Liver (tissue), 9 donors: ENCODE results near the gene SCN2B. TPM values are rescaled to one million over a fixed set of nuclear protein-coding genes. Genes with fewer than 3 reads are reported as not detected.

Experiments
- DNase-seq: peaks from one replicate; pipeline ENCODE4 v3.0.0-alpha.2; 2017; ENCODE audit warnings: low spot score
- H3K27ac ChIP-seq, 2 donors: one replicate each; pipeline ENCODE4 v1.7.0; 2013; ENCODE audit warnings: inconsistent platforms in 2 of 2, low read length in 2 of 2, control low read depth in 1 of 2, low read depth in 1 of 2, mild to moderate bottlenecking in 1 of 2
- H3K27me3 ChIP-seq, 4 donors: one replicate each; pipeline versions ENCODE4 v1.6.1 to v1.7.0; 2013; ENCODE audit warnings: low read length in 3 of 4, inconsistent platforms in 1 of 4, mild to moderate bottlenecking in 1 of 4, moderate library complexity in 1 of 4; ENCODE audit not compliant: control insufficient read depth in 4 of 4, insufficient read depth in 4 of 4
- H3K36me3 ChIP-seq, 4 donors: one replicate each; pipeline versions ENCODE4 v1.6.1 to v1.7.0; 2013; ENCODE audit warnings: low read length in 3 of 4, mild to moderate bottlenecking in 3 of 4, low read depth in 1 of 4, moderate library complexity in 1 of 4; ENCODE audit not compliant: control insufficient read depth in 4 of 4, insufficient read depth in 3 of 4
- H3K4me1 ChIP-seq, 4 donors: one replicate each; pipeline versions ENCODE4 v1.6.1 to v1.7.0; 2013; ENCODE audit warnings: low read length in 3 of 4, mild to moderate bottlenecking in 3 of 4, moderate library complexity in 1 of 4; ENCODE audit not compliant: control insufficient read depth in 4 of 4, insufficient read depth in 4 of 4
- H3K4me3 ChIP-seq, 3 donors: one replicate each; pipeline versions ENCODE4 v1.6.1 to v1.7.0; 2013; ENCODE audit warnings: low read length in 3 of 3, control low read depth in 1 of 3, low read depth in 1 of 3, mild to moderate bottlenecking in 1 of 3
- H3K9ac ChIP-seq, 2 donors: one replicate each; pipeline ENCODE4 v1.7.0; 2013; ENCODE audit warnings: low read length in 2 of 2, mild to moderate bottlenecking in 2 of 2, moderate library complexity in 2 of 2, control low read depth in 1 of 2, low read depth in 1 of 2
- H3K9me3 ChIP-seq, 4 donors: one replicate each; pipeline versions ENCODE4 v1.6.1 to v1.7.0; 2013; ENCODE audit warnings: low read length in 3 of 4; ENCODE audit not compliant: control insufficient read depth in 4 of 4
- ATF3 ChIP-seq: IDR thresholded peaks from 2 replicates; pipeline ENCODE4 v1.6.1; 2016; ENCODE audit warnings: antibody characterized with exemption
- CTCF ChIP-seq: fragments of 150-350 bp; IDR thresholded peaks from 2 replicates; pipeline ENCODE4 v1.5.1; 2017; ENCODE audit warnings: improper control_type of control experiment, low read depth, low read length; ENCODE audit not compliant: missing input control
- EGR1 ChIP-seq, 2 donors: IDR thresholded peaks; 2 replicates each; pipeline ENCODE4 v1.6.1; 2016 to 2018; ENCODE audit warnings: antibody characterized with exemption in 2 of 2, low read depth in 2 of 2
- FOXA1 ChIP-seq: IDR thresholded peaks from 2 replicates; pipeline ENCODE4 v1.6.1; 2016; ENCODE audit warnings: antibody characterized with exemption
- FOXA2 ChIP-seq: IDR thresholded peaks from 2 replicates; pipeline ENCODE4 v1.6.1; 2016; ENCODE audit warnings: antibody characterized with exemption
- GABPA ChIP-seq, 2 donors: IDR thresholded peaks in 1 of 2; conservative IDR thresholded peaks in 1 of 2; 2 replicates each; pipeline ENCODE4 v1.6.1; 2016; ENCODE audit warnings: antibody characterized with exemption in 2 of 2, mild to moderate bottlenecking in 1 of 2, moderate library complexity in 1 of 2
- HNF4A ChIP-seq, 2 donors: conservative IDR thresholded peaks; 2 replicates each; pipeline ENCODE4 v1.6.1; 2016; ENCODE audit warnings: antibody characterized with exemption in 2 of 2, mild to moderate bottlenecking in 2 of 2
- JUND ChIP-seq, 2 donors: IDR thresholded peaks; 2 replicates each; pipeline ENCODE4 v1.6.1; 2016; ENCODE audit warnings: antibody characterized with exemption in 2 of 2
- MAX ChIP-seq: IDR thresholded peaks from 2 replicates; pipeline ENCODE4 v1.6.1; 2016; ENCODE audit warnings: antibody characterized with exemption
- RAD21 ChIP-seq, 2 donors: IDR thresholded peaks; 2 replicates each; pipeline ENCODE4 v1.6.1; 2016; ENCODE audit warnings: antibody characterized with exemption in 2 of 2, mild to moderate bottlenecking in 2 of 2
- REST ChIP-seq: IDR thresholded peaks from 2 replicates; pipeline ENCODE4 v1.6.1; 2016; ENCODE audit warnings: antibody characterized with exemption, mild to moderate bottlenecking
- RXRA ChIP-seq, 2 donors: IDR thresholded peaks; 2 replicates each; pipeline ENCODE4 v1.6.1; 2017 to 2018; ENCODE audit warnings: antibody characterized with exemption in 2 of 2, mild to moderate bottlenecking in 1 of 2
- SP1 ChIP-seq: IDR thresholded peaks from 2 replicates; pipeline ENCODE4 v1.6.1; 2018; ENCODE audit warnings: antibody characterized with exemption, mild to moderate bottlenecking
- TAF1 ChIP-seq: conservative IDR thresholded peaks from 2 replicates; pipeline ENCODE4 v1.6.1; 2016; ENCODE audit warnings: antibody characterized with exemption, mild to moderate bottlenecking
- YY1 ChIP-seq: IDR thresholded peaks from 2 replicates; pipeline ENCODE4 v1.6.1; 2016; ENCODE audit warnings: antibody characterized with exemption, mild to moderate bottlenecking
- ZBTB33 ChIP-seq: IDR thresholded peaks from 2 replicates; pipeline ENCODE4 v1.6.1; 2016; ENCODE audit warnings: antibody characterized with exemption
- WGBS: extraction: QIAGEN DNeasy Blood & Tissue Kit; methylation state at CpG from one replicate; pipeline ENCODE4 v1.1.7; 2013; 5-methylcytosine and 5-hydroxymethylcytosine counted together
- polyA plus RNA-seq, 2 donors: library from polyadenylated mRNA; stranded (reverse) in 1 of 2; unstranded in 1 of 2; fragments of 200-250 nt in 1 of 2; fragments of >200 nt in 1 of 2; fragmentation: Nextera tagmentation in 1 of 2; extraction: Ambion mirVana in 1 of 2; gene quantifications; one replicate each; pipeline versions ENCODE4 v1.2.1 to v1.2.3, GENCODE V29; 2013 to 2015
- total RNA-seq, 2 donors: library from RNA; depleted of rRNA; stranded (reverse); fragments of >200 nt; gene quantifications; one replicate each; pipeline ENCODE4 v1.2.3, GENCODE V29; 2014
- donor health status: healthy.
- donor health status: healthy.
- donor health status: healthy.
- donor health status: healthy.
- donor health status: healthy.

Gene SCN2B
- total and polyA plus RNA-seq, 4 donors: 0.01 to 0.05 TPM; not detected in 2

- H3K9me3 ChIP-seq: no peaks in the 10 kb centered on the region
- no peak for DNase-seq
- H3K4me3 ChIP-seq: no peak overlapping the region
- no peak overlapping the region for H3K27ac ChIP-seq
- peaks cover 0 to 2% (median under 1%) of the 10 kb centered on the region in 4 donors for H3K27me3 ChIP-seq
- 93% methylated on average over 10 of the region's 10 CpGs for WGBS
- no peaks in the 10 kb centered on the region for H3K4me1 ChIP-seq
- no peaks in the 10 kb centered on the region for H3K36me3 ChIP-seq
- TF ChIP-seq GABPA (IDR thresholded peaks at IDR 0.05 in 1 of 2, conservative IDR thresholded peaks at IDR 0.05 in 1 of 2): no peak
- no peak for TF ChIP-seq SP1
- TF ChIP-seq MAX: no peak
- TF ChIP-seq RXRA (IDR thresholded peaks at IDR 0.05): no peak
- TF ChIP-seq FOXA2: no peak
- no peak for TF ChIP-seq CTCF
- TF ChIP-seq JUND (IDR thresholded peaks at IDR 0.05): no peak
- no peak for TF ChIP-seq FOXA1
- no peak for TF ChIP-seq RAD21 (IDR thresholded peaks at IDR 0.05)
- TF ChIP-seq YY1: no peak
- TF ChIP-seq TAF1: no peak
- no peak for TF ChIP-seq REST
- TF ChIP-seq HNF4A (conservative IDR thresholded peaks at IDR 0.05): no peak
- H3K9ac ChIP-seq: no peak overlapping the region
These were observed 42.6 kb downstream of the SCN2B start for GRCh38 chr11:118133816-118134215.

- H3K9ac ChIP-seq: no peak overlapping the region
- no peaks in the 10 kb centered on the region for H3K4me1 ChIP-seq
- no peaks in the 10 kb centered on the region for H3K9me3 ChIP-seq
- no peaks in the 10 kb centered on the region for H3K36me3 ChIP-seq
- H3K4me3 ChIP-seq: no peak overlapping the region
- H3K27me3 ChIP-seq: peaks cover 0 to 5% (median under 1%) of the 10 kb centered on the region in 4 donors
- TF ChIP-seq RAD21 (IDR thresholded peaks at IDR 0.05) (no peak), GABPA (IDR thresholded peaks at IDR 0.05 in 1 of 2, conservative IDR thresholded peaks at IDR 0.05 in 1 of 2) (no peak), JUND (IDR thresholded peaks at IDR 0.05) (no peak), ATF3 (no peak), TAF1 (no peak), YY1 (no peak), ZBTB33 (no peak), EGR1 (IDR thresholded peaks at IDR 0.05; ENCODE audit: low read depth in 2 of 2) (no peak)
- no peak overlapping the region for H3K27ac ChIP-seq
- 86% methylated on average over 15 of the region's 15 CpGs for WGBS
- no peak for DNase-seq
These were observed 43.9 kb downstream of the SCN2B start for GRCh38 chr11:118132385-118133151.
